K562 (cell line): ENCODE measurements around the gene DDX41. TPM values are rescaled to one million over a fixed set of nuclear protein-coding genes. Genes with fewer than 3 reads are reported as not detected.

ENCODE experiments used
- CBFA2T3 ChIP-seq: fragments of 450-650 bp; IDR thresholded peaks from 2 replicates; pipeline ENCODE4 v1.6.1; 2017
- DNMT1 ChIP-seq: fragments of 450-650 bp; IDR thresholded peaks from 2 replicates; pipeline ENCODE4 v1.6.1; 2016; ENCODE audit warnings: antibody characterized with exemption, mild to moderate bottlenecking
- EHMT2 ChIP-seq: fragments of 450-650 bp; IDR thresholded peaks from 2 replicates; pipeline ENCODE4 v1.6.1; 2018; ENCODE audit warnings: antibody characterized with exemption
- GTF2B ChIP-seq: IDR thresholded peaks from 2 replicates; pipeline ENCODE4 v1.6.1; 2011; ENCODE audit not compliant: insufficient read length; ENCODE audit errors: extremely low read depth
- KAT2B ChIP-seq: IDR thresholded peaks from one replicate; pipeline ENCODE4 v1.6.1; 2012; ENCODE audit warnings: low read depth, mild to moderate bottlenecking, control low read depth, inconsistent platforms, low read length, moderate library complexity
- MED1 ChIP-seq: sonication (generic); formaldehyde crosslinking; IDR thresholded peaks from 2 replicates; pipeline ENCODE4 v1.8.1; 2023; ENCODE audit warnings: missing genetic modification reagents, borderline replicate concordance
- MXD1 ChIP-seq: fragments of 250-450 bp; sonication (Bioruptor Pico); IDR thresholded peaks from 2 replicates; pipeline ENCODE4 v1.8.0; 2021; ENCODE audit warnings: borderline replicate concordance, mild to moderate bottlenecking, moderate library complexity; ENCODE audit not compliant: poor library complexity, severe bottlenecking
- RBFOX2 ChIP-seq: fragments of 200-400 bp; formaldehyde crosslinking; IDR thresholded peaks from 2 replicates; pipeline ENCODE4 v1.6.1; 2017; ENCODE audit warnings: low read depth, mild to moderate bottlenecking, low read length, moderate library complexity
- RBM34 ChIP-seq: fragments of 200-400 bp; formaldehyde crosslinking; IDR thresholded peaks from 2 replicates; pipeline ENCODE4 v1.6.1; 2018; ENCODE audit warnings: low read length, borderline replicate concordance; ENCODE audit not compliant: insufficient read depth
- SAFB ChIP-seq: fragments of 200-400 bp; formaldehyde crosslinking; IDR thresholded peaks from 2 replicates; pipeline ENCODE4 v1.6.1; 2017; ENCODE audit warnings: low read depth, low read length, borderline replicate concordance
- SAP30 ChIP-seq: fragments of 200-600 bp; sonication (generic); IDR thresholded peaks from 2 replicates; pipeline ENCODE4 v1.6.1; 2012; ENCODE audit warnings: borderline replicate concordance, low read depth, mild to moderate bottlenecking, moderate library complexity, low read length, control low read depth, inconsistent platforms; ENCODE audit not compliant: insufficient read depth, poor library complexity, severe bottlenecking
- SUPT5H ChIP-seq: fragments of 450-650 bp; IDR thresholded peaks from 2 replicates; pipeline ENCODE4 v1.6.1; 2016
- TAF1 ChIP-seq: IDR thresholded peaks from 2 replicates; pipeline ENCODE4 v1.6.1; 2011; ENCODE audit warnings: mild to moderate bottlenecking, low read length, moderate library complexity; ENCODE audit not compliant: insufficient read depth, control insufficient read depth, severe bottlenecking; ENCODE audit errors: extremely low read depth
- THRB ChIP-seq: fragments of 450-650 bp; formaldehyde crosslinking; conservative IDR thresholded peaks from 2 replicates; pipeline ENCODE4 v1.4.0; 2022; ENCODE audit warnings: mild to moderate bottlenecking, missing genetic modification characterization
- ZNF282 ChIP-seq: sonication (generic); formaldehyde crosslinking; IDR thresholded peaks from 2 replicates; pipeline ENCODE4 v1.8.1; 2023; ENCODE audit warnings: missing genetic modification reagents
- ZNF668 ChIP-seq: fragments of 250-450 bp; sonication (Bioruptor Pico); IDR thresholded peaks from 2 replicates; pipeline ENCODE4 v1.8.0; 2022; ENCODE audit warnings: mild to moderate bottlenecking, inconsistent platforms
- ZNF717 ChIP-seq: fragments of 250-450 bp; sonication (Bioruptor Pico); IDR thresholded peaks from 2 replicates; pipeline ENCODE4 v1.5.0; 2021
- polyA plus RNA-seq, 8 experiments: library from polyadenylated mRNA; depleted of rRNA in 4 of 8; stranded (reverse) in 5 of 8; unstranded in 3 of 8; fragments of >200 nt; fragmentation: Nextera tagmentation in 2 of 8; fragmentation: Illumina TruSeq in 1 of 8; extraction: Ambion mirVana in 2 of 8; extraction: Trizol in 1 of 8; gene quantifications; 2 replicates each; pipeline versions ENCODE4 v1.2.1 to v1.2.3, GENCODE V29; 2011 to 2014; ENCODE audit warnings: inconsistent platforms in 1 of 8, missing spikeins in 1 of 8
- total RNA-seq, 7 experiments: library from RNA; depleted of rRNA in 6 of 7; stranded (reverse); fragments of >200 nt in 6 of 7; fragmentation: Illumina TruSeq in 2 of 7; extraction: Trizol in 2 of 7; gene quantifications; 2 replicates each; pipeline versions ENCODE4 v1.2.1 to v1.2.3, GENCODE V29; 2011 to 2021; ENCODE audit warnings: low replicate concordance in 1 of 7
- TF ChIP-seq, protein P1 (sequence below): fragments of 250-450 bp; sonication (Bioruptor Pico); IDR thresholded peaks from 2 replicates; pipeline ENCODE4 v1.5.0; 2020; ENCODE audit warnings: mild to moderate bottlenecking
- TF ChIP-seq, protein P2 (sequence below): sonication (generic); formaldehyde crosslinking; IDR thresholded peaks from 2 replicates; pipeline ENCODE4 v1.8.0; 2022; ENCODE audit warnings: mild to moderate bottlenecking, missing genetic modification reagents

Gene DDX41
- total and polyA plus RNA-seq, 9 of the 15 experiments (the other 6 are each of a cell fraction or from before 2014, with no cell fraction given), result 38.2 to 284 (median 116) TPM

DNA sequence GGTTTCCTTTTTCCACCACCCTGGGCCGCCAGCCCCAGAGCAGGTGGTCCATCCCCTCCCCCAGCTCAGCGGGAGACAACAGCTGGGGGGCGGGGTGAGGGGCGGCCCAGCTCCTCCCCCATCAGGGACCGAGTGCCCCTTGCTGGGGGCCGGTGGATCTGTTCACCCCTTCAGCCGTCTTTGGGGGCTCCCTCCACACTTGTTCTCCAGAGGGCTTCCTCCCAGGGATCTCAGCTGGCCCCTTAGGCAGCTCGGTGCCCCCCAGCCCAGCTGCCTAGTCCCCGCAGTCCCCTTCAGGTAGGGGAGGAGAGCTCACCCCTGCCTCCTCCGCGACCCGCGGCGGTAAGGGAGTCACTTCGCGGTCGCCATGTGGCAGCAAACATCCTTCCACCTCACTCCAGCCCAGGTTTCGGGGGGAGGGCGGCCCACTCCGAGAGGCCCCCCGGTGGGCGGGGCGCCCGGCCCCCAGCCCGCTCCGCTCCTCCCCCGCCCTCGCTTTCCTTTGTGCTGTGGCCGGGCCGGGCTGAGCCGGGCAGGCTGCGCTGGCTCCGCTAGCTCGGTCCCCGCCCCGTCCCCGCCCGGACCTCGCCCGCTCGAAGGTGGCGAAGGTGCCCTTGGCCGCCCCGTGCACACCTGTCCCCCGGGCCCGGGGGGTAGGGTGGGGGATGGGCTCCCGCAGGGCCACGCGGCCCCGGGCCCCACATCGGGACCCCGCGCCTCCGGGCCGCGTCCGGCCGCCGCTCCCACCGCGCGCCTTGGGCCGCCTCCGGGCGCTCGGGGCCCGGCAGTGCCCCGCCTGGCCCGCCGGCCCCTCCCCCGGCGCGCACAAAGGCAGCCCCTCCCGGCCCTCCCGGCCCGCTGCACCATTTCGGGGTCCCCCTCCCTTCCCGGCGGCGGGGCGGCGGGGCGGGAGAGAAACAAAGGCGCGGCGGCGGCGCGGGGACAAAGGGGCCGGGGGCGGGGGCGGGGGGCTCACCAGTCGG is 44.0 kb downstream of the DDX41 start (continued):
- TF ChIP-seq KAT2B (no peak), ZNF282 (CRISPR knock-in tag) (no peak), RBM34 (no peak), CBFA2T3 (no peak), MXD1 (CRISPR knock-in tag) (no peak), ZNF717 (no peak), RBFOX2 (peak; percentile 64), SAP30 (peak; percentile 33), MED1 (no peak), ZNF668 (CRISPR knock-in tag) (no peak), EHMT2 (no peak), DNMT1 (no peak), TAF1 (peak; percentile 34), SAFB (no peak), SUPT5H (no peak), THRB (CRISPR knock-in tag) (no peak), GTF2B (no peak)
- TF ChIP-seq, protein P1, sequence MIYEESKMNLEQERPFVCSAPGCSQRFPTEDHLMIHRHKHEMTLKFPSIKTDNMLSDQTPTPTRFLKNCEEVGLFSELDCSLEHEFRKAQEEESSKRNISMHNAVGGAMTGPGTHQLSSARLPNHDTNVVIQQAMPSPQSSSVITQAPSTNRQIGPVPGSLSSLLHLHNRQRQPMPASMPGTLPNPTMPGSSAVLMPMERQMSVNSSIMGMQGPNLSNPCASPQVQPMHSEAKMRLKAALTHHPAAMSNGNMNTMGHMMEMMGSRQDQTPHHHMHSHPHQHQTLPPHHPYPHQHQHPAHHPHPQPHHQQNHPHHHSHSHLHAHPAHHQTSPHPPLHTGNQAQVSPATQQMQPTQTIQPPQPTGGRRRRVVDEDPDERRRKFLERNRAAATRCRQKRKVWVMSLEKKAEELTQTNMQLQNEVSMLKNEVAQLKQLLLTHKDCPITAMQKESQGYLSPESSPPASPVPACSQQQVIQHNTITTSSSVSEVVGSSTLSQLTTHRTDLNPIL (CRISPR knock-in tag), result no peak
- TF ChIP-seq, protein P2, sequence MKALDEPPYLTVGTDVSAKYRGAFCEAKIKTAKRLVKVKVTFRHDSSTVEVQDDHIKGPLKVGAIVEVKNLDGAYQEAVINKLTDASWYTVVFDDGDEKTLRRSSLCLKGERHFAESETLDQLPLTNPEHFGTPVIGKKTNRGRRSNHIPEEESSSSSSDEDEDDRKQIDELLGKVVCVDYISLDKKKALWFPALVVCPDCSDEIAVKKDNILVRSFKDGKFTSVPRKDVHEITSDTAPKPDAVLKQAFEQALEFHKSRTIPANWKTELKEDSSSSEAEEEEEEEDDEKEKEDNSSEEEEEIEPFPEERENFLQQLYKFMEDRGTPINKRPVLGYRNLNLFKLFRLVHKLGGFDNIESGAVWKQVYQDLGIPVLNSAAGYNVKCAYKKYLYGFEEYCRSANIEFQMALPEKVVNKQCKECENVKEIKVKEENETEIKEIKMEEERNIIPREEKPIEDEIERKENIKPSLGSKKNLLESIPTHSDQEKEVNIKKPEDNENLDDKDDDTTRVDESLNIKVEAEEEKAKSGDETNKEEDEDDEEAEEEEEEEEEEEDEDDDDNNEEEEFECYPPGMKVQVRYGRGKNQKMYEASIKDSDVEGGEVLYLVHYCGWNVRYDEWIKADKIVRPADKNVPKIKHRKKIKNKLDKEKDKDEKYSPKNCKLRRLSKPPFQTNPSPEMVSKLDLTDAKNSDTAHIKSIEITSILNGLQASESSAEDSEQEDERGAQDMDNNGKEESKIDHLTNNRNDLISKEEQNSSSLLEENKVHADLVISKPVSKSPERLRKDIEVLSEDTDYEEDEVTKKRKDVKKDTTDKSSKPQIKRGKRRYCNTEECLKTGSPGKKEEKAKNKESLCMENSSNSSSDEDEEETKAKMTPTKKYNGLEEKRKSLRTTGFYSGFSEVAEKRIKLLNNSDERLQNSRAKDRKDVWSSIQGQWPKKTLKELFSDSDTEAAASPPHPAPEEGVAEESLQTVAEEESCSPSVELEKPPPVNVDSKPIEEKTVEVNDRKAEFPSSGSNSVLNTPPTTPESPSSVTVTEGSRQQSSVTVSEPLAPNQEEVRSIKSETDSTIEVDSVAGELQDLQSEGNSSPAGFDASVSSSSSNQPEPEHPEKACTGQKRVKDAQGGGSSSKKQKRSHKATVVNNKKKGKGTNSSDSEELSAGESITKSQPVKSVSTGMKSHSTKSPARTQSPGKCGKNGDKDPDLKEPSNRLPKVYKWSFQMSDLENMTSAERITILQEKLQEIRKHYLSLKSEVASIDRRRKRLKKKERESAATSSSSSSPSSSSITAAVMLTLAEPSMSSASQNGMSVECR (CRISPR knock-in tag), result peak; percentile 58
